Right ventricle myocardium superior (tissue), 1 donor: ENCODE measurements around the gene HEATR3. TPM values are rescaled to one million over a fixed set of nuclear protein-coding genes. Genes with fewer than 3 reads are reported as not detected.
"Not testable (repeated sequence)": the region's sequence is repeated elsewhere in the genome, so short reads cannot be mapped to it uniquely, and the experiment has no call there.

Source experiments
- ATAC-seq: fragments of 200-7000 bp; cut with Tn5 transposase; one replicate; pipeline ENCODE4 v1.9.1; 2020; ENCODE audit warnings: mild to moderate bottlenecking; ENCODE audit not compliant: poor library complexity
- DNase-seq: peaks from one replicate; pipeline ENCODE4 v3.0.0-alpha.2; 2020
- intact Hi-C: fragments of 100-400 bp; cut with DNase I; formaldehyde crosslinking; loops from one replicate; pipeline ENCODE4 v1.11.2; 2022
- total RNA-seq: library from RNA; stranded (reverse); fragmentation: NEBNext Ultra II Directional; extraction: Animal tissue kit (Norgen Biotek cat#: 25700); gene quantifications from one replicate; pipeline ENCODE4 v1.2.1, GENCODE V29; 2021
- donor health status: DM: no; HTN: yes; CAD: no; lungs with severe emphysema.

HEATR3 gene
- total RNA-seq, 1 donor from 2014 or later = 9.9 TPM

DNA sequence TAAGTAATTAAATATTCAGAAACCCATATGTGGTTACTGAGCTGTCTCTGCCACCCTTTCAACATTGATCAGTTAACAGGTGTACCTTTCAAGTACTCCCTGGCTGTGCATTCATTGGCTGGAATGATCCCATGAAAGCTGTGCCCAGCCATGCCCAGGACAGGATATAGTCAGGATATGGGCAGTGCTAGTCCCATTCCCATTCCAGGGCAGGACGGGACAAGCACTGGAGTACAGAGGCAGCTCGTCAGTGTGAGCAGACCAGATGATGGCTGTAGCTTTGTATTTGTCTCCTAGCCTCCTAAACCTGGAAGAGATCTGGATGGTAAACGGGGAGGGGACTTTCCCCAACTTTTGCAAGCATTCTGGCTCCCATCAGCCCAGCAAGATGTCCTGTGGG is 22.5 kb downstream of the HEATR3 start:
- DNase-seq (no peak), ATAC-seq (no peak)
- intact Hi-C loops = no loop called here

- intact Hi-C loops = no loop called here
- DNase-seq (no peak), ATAC-seq (no peak)
Measured at GRCh38 chr16:50092891-50093290, 27.1 kb downstream of the HEATR3 start.

DNA sequence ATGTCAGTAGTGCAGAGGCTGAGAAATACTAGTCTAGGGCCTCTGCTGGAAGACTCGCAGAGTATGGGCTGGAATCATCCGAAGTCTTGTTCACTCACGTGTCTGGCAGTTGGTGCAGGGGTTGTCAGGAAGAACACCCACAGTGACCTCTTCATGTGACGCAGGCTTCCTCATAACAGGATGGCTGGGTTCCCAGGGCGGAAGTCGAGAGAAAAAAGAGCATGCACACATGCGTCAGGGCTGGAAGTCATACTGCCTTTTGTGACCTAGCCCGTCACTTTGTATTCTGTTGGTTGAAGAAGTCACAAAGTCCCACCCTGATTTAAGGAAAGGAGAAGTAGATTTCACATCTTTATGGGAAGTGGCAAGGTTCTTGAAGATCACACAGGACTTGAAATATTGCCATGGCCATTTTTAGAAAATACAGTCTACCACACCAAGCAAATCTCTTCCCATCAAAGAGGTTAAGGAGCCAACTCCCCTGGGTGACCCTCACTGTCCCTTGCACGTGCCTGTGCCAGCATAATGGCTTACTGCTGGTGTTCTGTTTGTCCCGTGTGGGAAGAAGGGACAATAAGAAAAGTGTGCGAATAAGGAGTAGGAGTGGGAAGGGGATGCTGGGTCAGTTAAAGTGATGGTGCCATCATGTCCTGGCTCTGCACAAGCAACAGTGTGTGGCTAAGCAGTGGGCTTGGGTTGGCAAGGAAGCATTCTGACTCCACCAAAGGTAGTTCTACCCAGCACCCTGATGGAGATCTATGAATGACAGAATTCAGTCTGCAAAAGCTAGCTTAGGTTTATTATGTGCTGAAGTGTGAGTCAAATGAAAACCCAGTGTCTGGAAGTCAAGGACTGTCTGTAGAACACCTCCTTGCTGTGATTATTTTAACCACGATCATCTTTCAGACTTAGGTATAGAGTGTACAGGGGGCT is 28.1 kb downstream of the HEATR3 start:
- ATAC-seq (peak; percentile 84), DNase-seq (peak; percentile 77)
- intact Hi-C loops = no loop called here

GRCh38 chr16:50096791-50097190 is 31.0 kb downstream of the HEATR3 start:
- ATAC-seq = no peak
- intact Hi-C loops = no loop called here
- DNase-seq = no peak

GRCh38 chr16:50099957-50100648 is 34.3 kb downstream of the HEATR3 start:
- ATAC-seq = no peak
- intact Hi-C loops = no loop called here

GRCh38 chr16:50102051-50102746 is 36.4 kb downstream of the HEATR3 start:
- intact Hi-C loops = no loop called here
- no peak for ATAC-seq
- DNase-seq = no peak

More at GRCh38 chr16:50099957-50100648, 34.3 kb downstream of the HEATR3 start:
- no peak for DNase-seq

DNA sequence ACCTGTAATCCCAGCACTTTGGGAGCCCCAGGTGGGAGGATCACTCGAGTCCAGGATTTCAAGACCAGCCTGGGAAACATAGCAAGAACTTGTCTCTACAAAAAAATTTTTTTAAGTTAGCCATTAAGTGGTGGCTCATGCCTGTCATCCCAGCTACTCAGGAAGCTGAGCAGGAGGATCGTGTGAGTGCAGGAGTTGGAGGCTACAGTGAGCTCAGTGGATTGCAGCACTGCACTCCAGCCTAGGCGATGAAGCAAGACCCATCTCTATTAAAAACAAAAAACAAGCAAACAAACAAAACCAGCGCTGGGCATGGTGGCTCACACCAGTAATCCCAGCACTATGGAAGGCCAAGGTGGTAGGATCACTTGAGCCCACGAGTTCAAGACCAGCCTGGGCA is 38.0 kb downstream of the HEATR3 start:
- intact Hi-C loops = no loop called here
- ATAC-seq = no peak
- no peak for DNase-seq

DNA sequence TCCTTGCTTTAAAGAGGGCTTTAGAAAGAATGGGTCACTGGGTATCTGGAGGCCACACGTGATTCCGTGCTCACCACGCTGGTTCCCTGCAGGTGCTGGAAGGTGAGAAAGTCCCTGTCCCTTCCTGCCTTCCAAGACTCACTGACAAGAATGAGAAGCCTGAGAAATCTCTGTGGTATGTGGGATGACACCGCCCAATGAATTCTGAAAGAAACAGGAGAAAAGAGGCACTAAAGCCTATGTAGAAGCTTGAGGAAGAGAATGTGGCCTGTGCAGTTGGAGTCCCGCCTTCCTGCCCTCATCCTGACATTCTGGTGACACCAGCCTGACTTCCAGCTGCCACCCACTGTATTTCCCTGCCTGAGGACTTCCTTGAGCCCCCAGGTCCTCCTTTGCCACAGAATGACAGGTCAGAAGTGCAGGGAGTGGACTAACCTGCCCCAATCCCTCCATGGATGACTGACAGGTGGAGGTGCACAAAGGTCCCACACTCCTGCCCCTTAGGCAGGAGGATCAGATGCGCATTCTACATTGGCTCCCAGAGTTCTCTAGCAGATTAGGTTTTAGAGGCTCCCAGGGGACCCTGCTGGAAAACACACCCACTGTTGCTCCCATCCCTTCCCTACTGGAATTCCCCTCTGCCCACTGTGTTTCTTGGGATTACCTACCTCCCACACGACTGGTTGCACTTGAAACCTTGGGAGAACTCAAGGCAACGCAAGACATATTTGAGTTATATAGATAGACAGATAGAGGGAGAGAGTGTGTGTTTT is 48.8 kb downstream of the HEATR3 start:
- no peak for DNase-seq
- no peak for ATAC-seq
- intact Hi-C loops = no loop called here

DNA sequence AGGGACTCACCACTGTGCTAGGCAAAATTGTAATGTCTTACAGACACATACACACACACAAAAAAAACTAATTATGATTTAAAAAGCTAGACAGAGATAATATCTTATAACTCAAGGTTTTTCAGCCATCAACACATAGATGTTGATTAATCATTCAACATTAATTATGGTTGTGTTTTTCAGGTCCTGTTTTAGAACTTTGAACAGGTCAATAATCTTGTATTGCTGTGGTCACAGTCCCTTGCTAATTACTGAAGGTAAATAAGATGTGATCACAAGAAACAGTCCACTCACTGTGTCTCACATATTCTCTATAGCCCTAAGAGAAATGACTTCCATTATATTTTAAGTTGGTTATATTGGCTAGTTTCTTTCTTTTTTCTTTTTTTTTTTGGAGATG is 54.9 kb downstream of the HEATR3 start:
- ATAC-seq = no peak
- intact Hi-C loops = no loop called here
- no peak for DNase-seq

DNA sequence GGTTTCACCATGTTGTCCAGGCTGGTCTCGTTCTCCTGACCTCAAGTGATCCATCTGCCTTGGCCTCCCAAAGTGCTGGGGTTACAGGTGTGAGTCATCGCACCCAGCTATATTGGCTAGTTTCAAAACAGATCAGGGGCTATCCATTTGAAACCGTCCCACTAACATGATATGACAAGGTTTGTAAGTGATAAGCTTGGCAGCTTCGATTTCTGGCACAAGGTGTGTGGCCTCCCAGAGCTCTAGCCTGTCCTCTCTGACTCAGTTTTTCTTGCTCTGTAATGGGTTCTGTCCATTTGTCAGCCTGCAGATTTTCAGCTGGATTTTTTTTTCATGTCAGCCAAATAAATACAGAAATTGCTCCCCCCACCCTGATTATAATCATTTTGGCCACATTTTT is 55.5 kb downstream of the HEATR3 start:
- DNase-seq = no peak
- ATAC-seq = no peak
- intact Hi-C loops = no loop called here

- no peak for ATAC-seq
- DNase-seq = no peak
- intact Hi-C loops = no loop called here
Measured at GRCh38 chr16:50121721-50122445, 56.1 kb downstream of the HEATR3 start.

DNA sequence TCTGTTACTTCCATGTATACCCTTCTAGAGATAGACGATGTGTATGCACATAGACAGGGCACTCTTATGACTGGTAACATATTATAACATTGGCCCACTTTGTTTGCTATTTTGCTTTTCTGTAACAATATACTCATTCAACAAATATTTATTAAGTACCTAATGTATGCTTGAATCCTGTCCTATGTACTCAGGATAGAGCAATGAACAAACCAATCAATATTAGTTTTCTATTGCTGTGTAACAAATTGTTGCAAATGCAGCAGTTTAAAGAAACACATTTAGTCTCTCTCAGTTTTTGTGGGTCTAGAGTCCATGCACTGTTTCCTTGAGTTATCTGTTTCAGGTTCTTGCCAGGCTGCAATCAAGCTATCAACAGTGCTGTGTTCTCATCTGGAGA is 57.6 kb downstream of the HEATR3 start:
- intact Hi-C loops = no loop called here
- ATAC-seq = no peak
- DNase-seq = no peak

DNA sequence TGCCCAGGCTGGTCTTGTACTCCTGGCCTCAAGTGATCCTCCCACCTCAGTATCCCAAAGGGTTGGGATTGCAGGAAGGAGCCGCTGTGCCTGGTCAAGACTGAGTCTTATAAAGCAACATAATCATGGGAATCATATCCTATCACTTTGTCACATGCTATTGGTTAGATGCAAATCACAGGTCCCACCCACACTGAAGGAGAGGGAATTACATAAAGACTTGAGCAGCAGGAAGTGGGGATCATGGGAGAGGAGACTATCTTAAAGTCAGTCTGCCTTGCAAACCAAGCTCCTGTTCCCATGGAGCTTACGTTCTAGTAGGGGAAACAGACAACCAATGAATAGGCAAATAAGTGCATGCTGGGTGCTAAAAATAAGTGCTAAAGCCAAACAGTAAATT is 59.0 kb downstream of the HEATR3 start:
- ATAC-seq (no peak), DNase-seq (no peak)
- intact Hi-C loops = no loop called here

- intact Hi-C loops = no loop called here
- ATAC-seq = no peak
- DNase-seq = no peak
Measured at GRCh38 chr16:50126183-50126582, 60.4 kb downstream of the HEATR3 start.

DNA sequence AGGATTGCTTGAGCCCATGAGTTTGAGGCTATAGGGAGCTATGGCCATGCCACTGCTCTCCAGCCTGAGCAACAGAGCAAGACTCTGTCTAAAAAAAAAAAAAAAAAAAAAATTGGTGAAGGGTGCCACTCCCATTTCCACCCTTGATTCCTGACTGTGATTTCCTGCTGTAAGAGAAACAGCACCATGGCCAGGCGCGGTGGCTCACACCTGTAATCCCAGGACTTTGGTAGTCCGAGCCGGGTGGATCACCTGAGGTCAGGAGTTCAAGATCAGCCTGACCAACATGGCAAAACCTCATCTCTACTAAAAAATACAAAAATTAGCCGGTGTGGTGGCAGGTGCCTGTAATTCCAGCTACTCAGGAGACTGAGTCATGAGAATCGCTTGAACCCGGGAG is 66.8 kb downstream of the HEATR3 start:
- ATAC-seq, DNase-seq, intact Hi-C loops: not testable (repeated sequence)

- DNase-seq (no peak), ATAC-seq (no peak)
- intact Hi-C loops = no loop called here
Measured at GRCh38 chr16:50133214-50133613, 67.4 kb downstream of the HEATR3 start.

GRCh38 chr16:50136399-50136798 is 70.6 kb downstream of the HEATR3 start:
- DNase-seq = no peak
- intact Hi-C loops = no loop called here
- ATAC-seq = no peak

DNA sequence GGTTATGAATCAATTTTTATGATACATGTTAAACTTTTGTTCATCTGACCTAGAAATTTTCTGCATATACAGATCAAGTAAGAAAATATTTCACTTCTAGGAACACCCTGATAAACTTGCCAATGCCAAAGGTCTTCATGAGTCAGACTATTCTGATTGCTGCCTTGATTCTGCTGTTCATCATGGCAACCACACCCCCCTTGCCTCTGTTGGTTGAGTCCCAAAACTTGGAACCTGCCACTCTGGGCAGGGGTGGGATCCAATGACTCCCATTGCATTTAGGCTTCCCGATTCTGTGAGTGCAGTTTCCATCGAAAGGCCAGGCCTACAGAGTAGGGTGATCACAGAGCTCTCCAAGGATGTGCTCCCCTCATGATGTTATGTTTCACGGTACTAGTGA is 71.5 kb downstream of the HEATR3 start:
- no peak for DNase-seq
- intact Hi-C loops = no loop called here
- ATAC-seq = no peak
